M059J (cell line): ENCODE data around the gene DCLK1. TPM values are rescaled to one million over a fixed set of nuclear protein-coding genes. Genes with fewer than 3 reads are reported as not detected.

Source experiments
- DNase-seq: peaks from one replicate; pipeline ENCODE4 v3.0.0-alpha.2; 2012; ENCODE audit warnings: low read depth
- total RNA-seq: library from RNA; depleted of rRNA; stranded (reverse); fragments of >200 nt; shearing (Covaris generic); gene quantifications from 2 replicates; pipeline ENCODE4 v1.2.3, GENCODE V29; 2014

DCLK1 gene
- total RNA-seq, 1 experiment from 2014 or later, result 2.0 TPM

DNA sequence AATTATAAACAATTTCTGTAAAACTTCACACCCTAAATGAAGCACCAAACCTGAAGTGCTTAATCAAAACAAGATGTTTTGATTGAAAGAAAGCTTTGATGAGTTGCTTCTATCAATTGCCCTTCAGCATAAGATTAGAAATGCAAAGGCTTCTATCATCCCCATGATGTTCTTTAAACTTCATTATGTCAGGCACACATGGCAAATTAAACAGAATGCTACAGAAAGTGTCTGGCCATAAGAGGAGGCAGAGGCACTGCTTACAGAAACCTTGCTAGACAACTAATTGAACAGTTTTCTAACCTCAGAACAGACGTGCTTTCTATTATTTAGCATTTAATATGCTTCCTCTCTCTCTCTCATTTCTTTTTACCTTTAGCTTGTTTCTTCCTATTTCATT is 228.1 kb downstream of the DCLK1 start:
- no peak for DNase-seq

DNA sequence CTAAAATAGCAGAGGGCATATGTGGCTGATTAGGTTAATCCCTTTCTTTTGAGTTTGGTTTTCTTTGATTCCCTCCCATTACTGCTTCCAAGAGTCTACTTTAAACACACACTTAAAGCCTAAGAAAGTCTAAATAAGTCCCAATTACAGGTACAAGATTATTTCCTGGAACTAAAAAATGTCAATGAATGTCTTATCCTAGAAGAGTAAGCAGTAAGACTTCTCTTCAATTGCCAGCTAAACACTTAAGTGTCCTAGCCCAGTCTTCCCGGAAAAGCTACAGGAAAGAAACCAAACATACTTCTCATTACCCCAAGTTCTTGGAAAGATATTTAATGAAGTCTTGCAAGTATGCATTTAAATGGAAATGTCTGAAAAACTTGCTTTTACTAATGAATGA is 233.1 kb downstream of the DCLK1 start:
- DNase-seq, result no peak

DNA sequence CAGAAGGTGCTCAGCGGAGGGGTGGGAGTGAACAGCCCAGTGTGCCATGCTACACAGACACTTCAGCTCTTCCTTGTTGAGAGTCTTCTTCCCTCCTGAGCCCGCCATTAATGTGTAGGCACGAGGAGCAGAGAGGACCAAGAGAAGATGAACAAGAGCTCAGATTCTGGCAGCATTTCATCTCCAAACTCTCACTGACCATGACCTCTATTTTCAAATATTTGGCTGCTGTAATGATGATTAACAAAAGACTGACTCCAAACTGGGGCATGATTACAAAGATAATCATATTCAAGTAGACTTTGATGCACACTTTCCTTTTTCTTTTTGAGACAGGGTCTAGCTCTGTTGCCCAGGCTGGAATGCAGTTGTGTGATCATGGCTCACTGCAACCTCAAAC is 236.5 kb downstream of the DCLK1 start:
- DNase-seq, result no peak

DNA sequence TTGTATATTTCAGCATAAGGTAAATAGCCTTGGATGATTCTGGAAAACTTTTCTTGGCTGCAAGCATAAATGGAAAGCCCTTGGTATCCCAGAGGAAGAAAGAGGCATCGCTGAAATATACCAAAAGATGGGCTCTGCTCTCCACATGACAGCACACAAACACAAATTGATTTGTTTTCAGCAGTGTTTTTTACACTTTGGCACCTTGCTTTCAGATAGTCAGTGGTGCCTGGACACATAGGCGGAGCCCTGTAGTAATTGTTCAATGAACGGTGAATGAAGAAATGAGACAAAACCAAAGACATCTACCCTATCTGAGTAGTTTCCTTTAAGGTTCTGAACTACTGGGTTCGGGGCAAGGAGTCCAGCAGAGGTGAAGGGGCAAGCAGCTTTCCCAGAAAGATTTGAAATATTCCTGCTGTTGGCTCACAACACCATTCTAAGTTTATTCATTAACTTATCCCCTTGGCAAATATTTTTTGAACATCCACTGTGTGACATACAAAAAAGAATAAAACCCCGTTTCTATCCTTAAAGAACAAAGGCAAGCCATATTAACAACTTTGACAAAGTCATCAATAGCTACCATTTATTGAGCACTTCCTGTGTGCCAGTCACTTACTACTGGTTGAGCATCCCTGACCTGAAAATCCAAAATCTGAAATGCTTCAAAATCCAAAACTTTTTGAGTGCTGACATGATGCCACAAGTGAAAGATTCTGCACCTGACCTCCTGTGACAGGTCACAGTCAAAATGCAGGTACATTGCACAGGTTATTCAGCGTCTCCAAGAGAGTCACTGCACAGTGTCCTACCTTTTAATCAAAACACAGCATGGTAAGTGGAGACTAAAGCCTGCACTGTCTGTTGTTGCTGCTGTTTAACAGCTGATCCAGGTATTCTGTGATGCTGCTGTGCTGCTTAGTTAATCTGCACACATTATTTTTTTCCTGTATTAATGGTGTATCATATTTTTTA is 238.1 kb downstream of the DCLK1 start:
- DNase-seq, result no peak

DNA sequence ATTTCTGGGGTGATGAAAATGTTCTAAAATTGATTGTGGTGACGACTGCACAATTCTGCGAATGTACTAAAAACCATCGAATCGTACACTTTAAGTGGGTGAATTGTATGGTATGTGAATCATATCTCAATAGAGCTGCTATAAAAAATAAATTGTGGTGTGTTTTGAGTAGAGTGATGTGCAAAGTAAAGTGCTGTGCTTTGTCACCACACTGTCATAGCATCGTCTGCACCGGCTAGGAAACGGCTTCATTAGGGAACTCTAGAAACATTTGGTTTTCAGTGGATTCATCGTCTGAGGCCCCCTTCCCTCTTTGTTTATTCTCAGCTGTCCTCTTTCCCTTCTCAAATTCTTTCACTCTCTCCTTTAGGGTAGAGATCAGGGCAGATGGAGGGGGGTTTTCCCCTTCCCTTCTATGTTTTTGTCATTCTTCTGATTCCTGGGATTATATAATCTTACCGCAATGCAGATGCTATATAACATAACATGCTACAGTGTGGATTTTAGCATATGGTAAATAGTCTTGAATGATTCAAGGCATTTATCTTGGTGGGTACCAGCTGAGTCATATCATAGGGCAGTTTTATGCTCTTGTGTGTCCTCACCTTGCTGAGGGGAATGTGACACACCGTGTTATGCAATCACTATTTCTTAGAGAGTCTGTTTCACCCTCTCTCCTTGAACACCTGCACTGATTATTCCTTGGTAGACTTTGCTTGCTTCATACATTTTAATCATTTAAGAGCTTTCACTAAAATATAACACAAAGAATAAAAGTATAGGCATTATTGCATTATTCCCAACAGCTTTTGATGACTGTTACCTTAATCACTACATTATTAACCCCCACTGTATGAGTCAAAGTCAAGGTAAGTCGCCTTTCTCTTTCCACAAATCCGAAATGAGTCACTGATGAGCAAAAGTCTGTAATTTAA is 239.4 kb downstream of the DCLK1 start:
- DNase-seq, result peak; percentile 65

DNA sequence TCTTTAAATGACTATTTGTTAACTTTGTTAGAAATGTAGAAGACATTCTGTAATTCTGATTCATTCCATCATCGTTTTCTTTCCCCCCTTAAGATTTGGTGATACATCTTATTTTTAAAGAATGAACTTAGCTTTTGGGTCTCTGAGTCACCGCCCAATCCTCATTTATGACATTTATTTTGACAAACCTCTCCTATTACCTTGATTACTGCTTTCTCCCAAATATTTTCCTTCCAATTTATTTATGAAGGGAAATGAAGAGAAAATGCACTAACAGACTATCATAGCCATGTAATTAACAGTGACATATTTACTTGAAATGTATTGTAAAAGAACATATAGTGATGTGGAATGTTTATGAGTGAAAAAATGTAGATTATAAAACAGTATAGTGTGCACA is 241.6 kb downstream of the DCLK1 start:
- DNase-seq, result no peak

DNA sequence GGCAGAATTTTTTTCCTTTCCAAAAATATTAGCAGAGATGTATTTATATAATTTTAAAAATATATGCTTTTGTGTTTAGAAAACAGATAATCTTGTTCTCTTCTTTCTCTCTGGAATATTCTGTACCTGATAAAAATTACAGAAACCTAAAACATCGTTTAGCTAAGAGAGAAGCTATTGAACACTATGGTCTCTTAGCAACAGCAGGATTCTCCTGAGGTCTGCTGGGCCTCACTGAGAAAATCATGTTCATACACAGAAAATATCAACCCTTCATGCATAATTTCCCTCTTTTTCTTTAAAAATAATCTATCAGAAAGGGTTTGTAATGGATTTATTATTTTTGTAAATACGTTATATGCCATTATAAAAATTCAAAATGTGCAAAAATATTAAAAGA is 242.2 kb downstream of the DCLK1 start:
- DNase-seq, result no peak

DNA sequence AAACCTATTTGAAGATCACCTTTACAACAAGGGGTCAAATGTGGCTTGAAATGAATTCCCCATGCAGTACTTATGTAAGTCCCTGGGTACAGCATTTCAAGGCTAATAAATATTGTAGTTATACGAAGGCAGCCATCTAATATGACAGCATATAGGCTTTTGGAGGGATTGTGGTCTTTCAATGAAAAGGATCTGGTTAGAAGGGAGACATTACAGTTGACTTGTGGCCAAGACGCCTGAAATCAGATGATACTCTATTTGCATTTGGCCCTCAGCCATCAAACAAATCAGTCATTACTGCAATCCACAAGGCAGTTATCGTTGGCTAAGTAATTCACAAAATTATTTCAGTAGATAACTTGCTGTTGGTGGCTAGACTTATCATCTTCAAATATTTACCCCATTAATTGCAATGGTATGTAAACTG is 242.7 kb downstream of the DCLK1 start:
- DNase-seq, result peak; percentile 48

DNA sequence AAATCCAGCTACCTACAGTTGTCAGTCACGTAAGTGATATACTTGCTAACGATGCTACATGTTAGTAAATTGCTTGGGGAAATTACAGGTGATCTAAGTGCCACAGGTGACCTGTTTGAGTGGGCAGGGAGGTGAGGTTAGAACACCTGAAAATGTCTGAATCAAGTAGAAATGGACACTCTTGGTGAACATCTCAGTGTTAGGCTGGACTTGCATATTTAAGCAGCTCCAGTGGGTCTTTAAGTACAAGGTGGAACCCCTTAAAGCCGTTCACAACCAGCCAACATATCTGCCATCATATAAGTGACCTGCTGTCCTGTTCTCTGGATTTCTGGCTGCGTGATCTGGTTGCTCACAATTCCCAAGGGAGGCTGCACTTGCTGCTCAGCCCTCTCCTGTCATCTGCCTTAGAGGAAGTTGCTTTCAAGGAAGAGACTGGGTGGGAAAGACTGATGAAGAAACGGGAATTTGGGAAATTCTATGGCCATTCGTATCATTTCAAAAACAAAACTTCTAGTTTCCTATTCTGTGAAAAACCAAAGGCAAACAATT is 244.0 kb downstream of the DCLK1 start:
- DNase-seq, result no peak

DNA sequence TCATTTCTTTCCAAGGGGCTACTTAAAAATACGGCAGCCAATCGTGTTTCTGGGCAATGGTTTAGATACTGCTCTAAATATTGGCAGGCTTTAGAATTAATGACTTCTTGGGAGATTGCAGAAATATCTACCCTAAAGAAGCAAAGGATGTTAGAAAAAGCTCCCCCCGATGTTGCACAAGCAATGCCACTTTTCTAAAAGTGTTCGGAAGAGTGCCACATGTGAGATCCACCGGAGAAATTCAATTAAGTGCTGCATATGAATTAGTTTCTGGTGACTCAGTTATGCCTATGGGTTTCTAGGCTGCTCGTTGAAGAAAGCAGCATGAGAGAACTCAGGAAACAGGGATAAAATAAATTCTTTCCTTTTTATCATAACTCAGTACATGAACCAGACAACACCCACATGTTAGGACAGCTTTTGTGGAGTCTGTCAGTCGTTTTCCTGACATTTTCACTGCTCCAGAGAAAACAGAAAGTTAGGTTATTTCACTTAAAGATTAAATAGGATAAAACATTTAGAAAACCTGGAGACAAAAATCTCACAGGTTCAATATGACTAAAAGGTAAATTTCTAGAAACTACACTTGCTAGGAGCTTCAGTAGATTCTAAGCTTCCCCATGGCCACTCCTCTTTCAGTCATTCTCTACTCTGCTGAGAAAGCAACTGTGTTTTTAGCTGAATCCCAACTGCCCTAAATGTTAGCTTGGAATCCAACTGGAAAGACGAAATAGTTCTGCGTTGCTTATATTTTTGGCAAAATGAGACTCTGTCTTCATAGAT is 244.7 kb downstream of the DCLK1 start:
- DNase-seq, result no peak

DNA sequence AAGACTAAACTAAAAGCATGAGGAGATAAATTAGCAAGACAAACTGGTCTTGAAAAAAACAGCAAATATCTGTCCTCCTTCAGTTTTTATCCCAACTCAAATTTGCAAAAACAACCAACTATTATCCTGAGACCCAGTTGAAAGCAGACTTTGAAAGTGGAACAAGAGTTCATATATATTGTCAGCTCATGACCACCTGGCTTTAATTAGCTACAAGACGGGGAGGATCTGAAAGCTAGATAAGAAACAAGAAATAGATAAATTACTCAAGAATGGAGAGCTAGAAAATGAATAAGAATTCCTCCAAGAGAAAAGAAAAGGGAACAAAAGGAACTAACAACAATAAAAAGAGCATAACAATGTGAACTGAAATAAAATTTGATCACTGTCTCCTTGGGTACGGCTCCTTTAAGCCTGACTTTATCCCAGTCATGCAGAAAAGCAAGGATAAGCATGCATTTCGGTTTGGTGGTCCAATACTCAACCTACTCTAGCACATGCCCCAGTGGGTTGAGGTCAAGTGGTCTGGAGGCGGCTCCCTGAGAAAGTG is 246.9 kb downstream of the DCLK1 start:
- DNase-seq, result no peak

DNA sequence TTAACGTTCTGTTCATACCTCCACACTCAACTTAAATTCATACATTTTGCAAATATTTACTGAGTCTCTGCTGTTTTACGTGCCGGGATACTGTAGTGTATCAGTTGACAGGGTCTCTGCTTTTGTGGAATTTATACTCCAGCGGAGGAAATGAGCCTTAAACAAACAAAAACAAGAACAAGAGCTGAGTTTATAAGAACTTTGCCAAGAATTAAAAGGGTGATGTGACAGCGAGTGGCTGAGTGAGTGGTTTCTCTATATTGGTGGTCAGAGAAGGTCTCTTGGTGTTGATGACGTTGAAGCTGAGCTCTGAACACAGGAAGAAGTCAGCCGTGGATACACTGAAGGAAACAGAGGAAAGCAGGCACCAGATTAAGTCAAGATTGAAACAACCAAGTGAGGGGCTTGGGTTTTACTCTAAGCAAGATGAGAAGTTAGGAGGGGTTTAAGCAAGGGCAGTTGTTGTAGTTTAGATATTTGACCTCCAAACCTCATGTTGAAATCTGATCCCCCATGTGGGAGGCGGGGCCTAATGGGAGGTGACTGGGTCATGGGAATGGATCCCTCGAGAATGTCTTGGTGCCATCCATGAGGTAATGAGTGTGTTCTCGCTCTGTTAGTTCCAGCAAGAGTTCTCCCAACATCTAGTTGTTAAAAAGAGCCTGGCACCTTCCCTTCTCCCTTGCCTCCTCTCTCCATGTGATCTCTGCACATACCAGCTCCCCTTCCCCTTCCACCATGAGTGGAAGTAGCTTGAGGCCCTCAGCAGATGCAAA is 248.3 kb downstream of the DCLK1 start:
- DNase-seq, result peak; percentile 51

DNA sequence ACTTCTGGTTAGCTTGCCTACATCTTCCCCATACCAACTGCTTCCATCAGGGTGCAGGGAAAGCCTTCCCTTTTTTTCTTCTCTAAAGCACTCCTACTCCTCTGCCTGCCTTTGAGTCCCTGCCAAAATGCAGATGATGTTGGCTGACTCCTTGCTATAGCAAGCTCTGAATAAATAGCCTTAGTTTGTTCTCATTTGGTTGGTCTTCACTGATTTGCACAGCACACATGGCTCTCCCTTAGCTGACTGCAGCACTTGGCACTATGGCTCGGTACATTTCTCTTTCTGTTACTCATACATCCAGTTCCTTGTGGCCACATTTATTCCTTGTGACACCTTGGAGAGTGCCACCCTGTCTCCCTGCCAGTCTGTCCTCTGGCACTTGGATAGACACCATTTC is 249.8 kb downstream of the DCLK1 start:
- DNase-seq, result no peak

DNA sequence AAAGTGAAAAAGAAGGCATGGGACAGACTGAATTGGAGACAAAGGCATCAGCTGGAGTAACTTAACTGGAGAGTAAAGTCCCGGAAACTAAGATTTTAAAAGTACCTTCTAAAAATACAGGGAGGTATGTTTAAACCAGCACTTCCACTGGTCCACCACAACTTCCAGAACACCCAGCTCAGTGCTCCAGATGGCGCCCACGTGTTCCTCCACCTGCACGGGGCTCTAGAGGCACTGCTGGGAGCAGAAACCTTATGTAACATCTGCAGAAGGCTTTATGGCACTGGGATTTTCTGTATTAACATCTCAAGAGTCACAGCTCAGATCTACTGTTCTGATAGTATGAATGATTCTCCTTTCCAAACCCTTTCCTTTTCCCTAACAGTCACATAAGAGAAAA is 252.1 kb downstream of the DCLK1 start:
- no peak for DNase-seq

DNA sequence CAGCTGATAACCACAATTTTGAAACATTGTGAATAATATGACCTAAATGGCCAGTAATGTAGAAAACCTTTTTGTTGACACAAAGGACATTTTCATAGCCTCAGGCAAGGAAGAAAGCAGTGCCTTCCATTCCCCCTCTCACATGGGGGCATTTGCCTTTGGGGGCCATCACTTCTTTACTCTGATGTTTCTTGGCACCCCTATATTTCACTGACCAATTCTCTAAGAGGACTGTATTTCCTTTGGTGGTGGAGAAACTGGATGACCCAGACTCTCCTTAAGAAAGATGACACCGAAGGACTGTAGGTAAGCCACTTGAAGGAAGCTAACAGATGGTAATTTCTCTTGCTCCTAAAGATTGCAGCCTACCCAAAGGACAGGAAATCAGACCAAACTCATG is 254.6 kb downstream of the DCLK1 start:
- DNase-seq, result peak; percentile 68

DNA sequence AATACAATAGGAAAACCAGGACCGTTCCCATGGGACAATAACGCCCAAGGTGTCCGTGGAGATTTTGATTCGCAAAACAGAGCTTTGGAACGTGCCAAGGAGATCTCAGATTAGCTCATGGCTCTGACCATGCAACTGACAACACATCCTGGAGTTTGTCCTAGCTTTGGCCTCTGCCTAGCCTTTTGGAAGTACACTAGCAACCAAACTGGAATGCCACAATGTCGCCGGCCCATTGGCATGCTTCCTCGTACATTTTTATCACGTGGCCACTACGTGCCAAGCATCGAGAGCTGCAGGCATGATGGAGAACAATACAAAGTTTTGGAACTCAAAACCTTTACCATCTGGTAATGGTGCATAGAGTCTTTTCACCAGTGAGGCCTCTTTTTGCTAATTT is 256.5 kb downstream of the DCLK1 start:
- no peak for DNase-seq

DNA sequence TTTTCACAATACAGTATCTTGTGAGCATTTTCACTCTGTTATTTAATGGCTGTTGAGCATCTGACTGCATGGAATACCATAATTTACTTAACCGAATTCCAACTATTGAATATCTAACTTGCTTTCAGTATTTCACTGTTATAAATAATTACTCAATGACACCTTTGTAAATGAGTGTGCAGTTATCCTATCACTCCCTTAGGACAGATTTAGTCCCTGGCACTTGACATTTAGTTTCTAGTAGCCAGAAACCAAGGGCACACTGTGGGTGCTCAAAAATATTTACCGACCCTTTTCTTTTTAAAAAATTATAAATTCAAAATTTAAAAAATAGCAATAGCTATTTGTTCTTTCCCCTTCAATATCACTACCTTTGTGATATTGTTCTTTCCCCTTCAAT is 258.8 kb downstream of the DCLK1 start:
- DNase-seq, result no peak

DNA sequence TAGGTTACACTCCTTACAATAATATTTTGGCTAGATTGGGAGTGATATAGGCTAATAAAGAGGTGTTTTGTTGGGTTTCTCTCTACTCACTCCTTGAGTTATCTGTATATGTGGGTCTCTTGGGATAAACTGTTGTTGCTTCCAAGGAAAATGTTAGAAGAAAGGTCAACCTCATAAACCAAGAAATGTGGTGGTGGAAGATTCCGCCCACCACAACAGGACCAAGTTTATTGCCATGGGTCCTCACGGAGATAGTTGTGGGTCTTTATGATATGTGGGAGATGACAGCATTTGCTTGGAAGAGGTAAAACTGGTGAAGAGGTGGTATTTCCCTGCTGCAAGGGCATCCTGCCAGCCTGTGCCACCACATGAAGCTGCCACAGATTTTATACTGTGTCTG is 259.6 kb downstream of the DCLK1 start:
- no peak for DNase-seq

DNA sequence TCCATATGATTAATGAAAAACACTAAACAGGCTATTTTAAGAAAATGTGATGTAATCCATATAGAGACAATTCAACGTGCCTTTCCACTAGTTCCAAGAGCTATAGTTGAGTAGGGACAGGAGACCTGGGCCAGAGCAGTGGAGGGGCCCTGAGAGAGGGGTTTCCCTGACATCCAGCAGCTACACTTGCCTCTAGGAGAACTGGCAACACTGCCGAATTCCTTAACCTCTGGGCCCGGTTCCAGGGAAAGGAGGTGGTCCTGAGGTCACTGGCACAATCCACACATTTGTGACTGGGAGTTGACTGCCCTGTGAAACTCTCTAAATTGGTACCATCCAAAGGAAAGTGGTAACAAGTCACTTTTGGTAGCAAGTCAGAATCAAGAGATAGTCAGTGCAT is 264.4 kb downstream of the DCLK1 start:
- DNase-seq, result peak; percentile 55
